Urothelium cell line (cell line): ENCODE data around the gene UGT2A2.
"Not testable (repeated sequence)": the region's sequence is repeated elsewhere in the genome, so short reads cannot be mapped to it uniquely, and the experiment has no call there.

Experiments
- DNase-seq: peaks from one replicate; pipeline ENCODE4 v3.0.0; 2011; ENCODE audit warnings: low spot score, mixed read lengths
- FAIRE-seq: peaks from 2 replicates; lab custom pipeline; 2011; peaks lifted over from hg19 to GRCh38; lab: Jason Lieb, UNC

The UGT2A2 gene

GRCh38 chr4:69639542-69639941 is at the start of gene UGT2A2:
UGT2A2 (minus strand) TSS chr4:69639642; CDS start chr4:69639640, 2 bp downstream.
- FAIRE-seq (no peak), DNase-seq (no peak)

GRCh38 chr4:69684804-69685203 is 45.4 kb upstream of the UGT2A2 start:
- FAIRE-seq (no peak), DNase-seq (no peak)

- DNase-seq (no peak), FAIRE-seq (no peak)
Measured at GRCh38 chr4:69668680-69669079, 29.2 kb upstream of the UGT2A2 start.

GRCh38 chr4:69664009-69664408 is 24.6 kb upstream of the UGT2A2 start:
- not testable (repeated sequence) for DNase-seq

GRCh38 chr4:69661130-69661803 is 21.8 kb upstream of the UGT2A2 start:
- not testable (repeated sequence) for FAIRE-seq, DNase-seq

More at GRCh38 chr4:69664009-69664408, 24.6 kb upstream of the UGT2A2 start:
- FAIRE-seq, result not testable (repeated sequence)

GRCh38 chr4:69658133-69658532 is 18.7 kb upstream of the UGT2A2 start:
- DNase-seq (no peak), FAIRE-seq (no peak)

GRCh38 chr4:69656653-69657158 is 17.3 kb upstream of the UGT2A2 start:
- no peak for FAIRE-seq
- DNase-seq, result no peak

- no peak for FAIRE-seq
Measured at GRCh38 chr4:69653147-69653546, 13.7 kb upstream of the UGT2A2 start, which contains the start of gene UGT2A1. UGT2A1 (minus strand) TSS chr4:69653247; CDS start chr4:69647644, 5,603 bp downstream.

GRCh38 chr4:69650872-69651271 is 11.4 kb upstream of the UGT2A2 start:
- no peak for DNase-seq

More at GRCh38 chr4:69653147-69653546, 13.7 kb upstream of the UGT2A2 start, which contains the start of gene UGT2A1:
- DNase-seq, result no peak

GRCh38 chr4:69649629-69650028 is 10.2 kb upstream of the UGT2A2 start:
- FAIRE-seq (no peak), DNase-seq (no peak)

More at GRCh38 chr4:69650872-69651271, 11.4 kb upstream of the UGT2A2 start:
- no peak for FAIRE-seq

- no peak for FAIRE-seq
- DNase-seq, result no peak
Measured at GRCh38 chr4:69649207-69649606, 9.8 kb upstream of the UGT2A2 start.

- DNase-seq (no peak), FAIRE-seq (no peak)
Measured at GRCh38 chr4:69642961-69643360, 3.5 kb upstream of the UGT2A2 start.

- FAIRE-seq, result no peak
- DNase-seq, result no peak
Measured at GRCh38 chr4:69640289-69640688, 847 bp upstream of the UGT2A2 start.

GRCh38 chr4:69617083-69617694 is 22.3 kb downstream of the UGT2A2 start:
- FAIRE-seq, result no peak
- peak; percentile 21 for DNase-seq

- DNase-seq, result no peak
- no peak for FAIRE-seq
Measured at GRCh38 chr4:69610484-69610883, 29.0 kb downstream of the UGT2A2 start.

GRCh38 chr4:69601065-69601464 is 38.4 kb downstream of the UGT2A2 start:
- DNase-seq (no peak), FAIRE-seq (no peak)

GRCh38 chr4:69600013-69600412 is 39.4 kb downstream of the UGT2A2 start:
- FAIRE-seq (no peak), DNase-seq (no peak)

GRCh38 chr4:69594382-69594781 is 45.1 kb downstream of the UGT2A2 start:
- FAIRE-seq (no peak), DNase-seq (no peak)

GRCh38 chr4:69591364-69591763 is 48.1 kb downstream of the UGT2A2 start:
- DNase-seq, result no peak
- FAIRE-seq, result no peak

GRCh38 chr4:69589884-69590283 is 49.6 kb downstream of the UGT2A2 start:
- FAIRE-seq, result no peak
- no peak for DNase-seq

GRCh38 chr4:69584135-69584534 is 55.3 kb downstream of the UGT2A2 start:
- DNase-seq (no peak), FAIRE-seq (no peak)

- no peak for DNase-seq
- FAIRE-seq, result no peak
Measured at GRCh38 chr4:69583543-69583942, 55.9 kb downstream of the UGT2A2 start.
